Measurements from ENCODE around the gene EPAS1. TPM values are rescaled to one million over a fixed set of nuclear protein-coding genes. Genes with fewer than 3 reads are reported as not detected.

Gene EPAS1
- total RNA-seq = 31.5 TPM

- DNase-seq = peak; percentile 28
Observed at GRCh38 chr2:46296840-46297545, at the start of gene EPAS1. TSS of gene EPAS1 (plus strand) at chr2:46297407. CDS start at chr2:46297912, 505 bp downstream.

GRCh38 chr2:46248171-46248570, 49.0 kb upstream of the EPAS1 start:
- peak; percentile 28 for DNase-seq

- DNase-seq = no peak
Observed at GRCh38 chr2:46249654-46250053, 47.6 kb upstream of the EPAS1 start.

GRCh38 chr2:46252891-46253659, 44.1 kb upstream of the EPAS1 start:
- DNase-seq = no peak

- no peak for DNase-seq
Observed at GRCh38 chr2:46254474-46254873, 42.7 kb upstream of the EPAS1 start.

- no peak for DNase-seq
Observed at GRCh38 chr2:46256563-46257142, 40.6 kb upstream of the EPAS1 start.

GRCh38 chr2:46257476-46257875, 39.7 kb upstream of the EPAS1 start:
- DNase-seq = peak; percentile 81

GRCh38 chr2:46257980-46258379, 39.2 kb upstream of the EPAS1 start:
- DNase-seq = no peak

- no peak for DNase-seq
Observed at GRCh38 chr2:46258937-46259776, 38.0 kb upstream of the EPAS1 start.

GRCh38 chr2:46259777-46260168, 37.4 kb upstream of the EPAS1 start:
- no peak for DNase-seq

- DNase-seq = no peak
Observed at GRCh38 chr2:46260305-46260704, 36.9 kb upstream of the EPAS1 start.

- no peak for DNase-seq
Observed at GRCh38 chr2:46262248-46262938, 34.8 kb upstream of the EPAS1 start.

GRCh38 chr2:46263347-46263746, 33.9 kb upstream of the EPAS1 start:
- DNase-seq = no peak

- DNase-seq = no peak
Observed at GRCh38 chr2:46264447-46264846, 32.8 kb upstream of the EPAS1 start.

GRCh38 chr2:46266134-46266533, 31.1 kb upstream of the EPAS1 start:
- no peak for DNase-seq

GRCh38 chr2:46267616-46268015, 29.6 kb upstream of the EPAS1 start:
- DNase-seq = no peak

- no peak for DNase-seq
Observed at GRCh38 chr2:46268196-46268595, 29.0 kb upstream of the EPAS1 start.

GRCh38 chr2:46269001-46269400, 28.2 kb upstream of the EPAS1 start:
- DNase-seq = no peak

- DNase-seq = no peak
Observed at GRCh38 chr2:46269544-46270273, 27.5 kb upstream of the EPAS1 start.

GRCh38 chr2:46270384-46270783, 26.8 kb upstream of the EPAS1 start:
- no peak for DNase-seq

- no peak for DNase-seq
Observed at GRCh38 chr2:46273225-46273863, 23.9 kb upstream of the EPAS1 start.

Measured in skin of body (tissue), 2 donors.